ENCODE measurements around the gene SLC25A22.

GRCh38 chr11:847876-848275 lies 49.8 kb upstream of the SLC25A22 start:
- TF ChIP-seq POLR2A (IDR thresholded peaks at IDR 0.05) (no peak), CTCF (IDR thresholded peaks at IDR 0.05) (no peak), POLR2AphosphoS5 (IDR thresholded peaks at IDR 0.05) (no peak)

Data from prostate gland (tissue), 2 donors.